Suprapubic skin (tissue), 4 donors: Measurements from ENCODE around the gene TXNL4A. TPM values are rescaled to one million over a fixed set of nuclear protein-coding genes. Genes with fewer than 3 reads are reported as not detected.

Experiments
- DNase-seq, 2 donors: peaks; one replicate each; pipeline ENCODE4 v3.0.0-alpha.2; 2019; ENCODE audit warnings: low spot score in 2 of 2
- H3K27ac ChIP-seq: fragments of 200-600 bp; sonication (generic); one replicate; pipeline ENCODE4 v1.5.1; 2019
- H3K27me3 ChIP-seq: fragments of 200-600 bp; sonication (generic); one replicate; pipeline ENCODE4 v1.5.1; 2019
- H3K36me3 ChIP-seq: fragments of 200-600 bp; sonication (generic); one replicate; pipeline ENCODE4 v1.5.1; 2019
- H3K4me1 ChIP-seq: fragments of 200-600 bp; sonication (generic); one replicate; pipeline ENCODE4 v1.5.1; 2019
- H3K4me3 ChIP-seq: fragments of 200-600 bp; sonication (generic); one replicate; pipeline ENCODE4 v1.5.1; 2019; ENCODE audit warnings: mild to moderate bottlenecking
- H3K9me3 ChIP-seq: fragments of 200-600 bp; sonication (generic); one replicate; pipeline ENCODE4 v1.5.1; 2019
- EP300 ChIP-seq: sonication (generic); formaldehyde crosslinking; IDR thresholded peaks from one replicate; pipeline ENCODE4 v1.6.1; 2017; ENCODE audit warnings: antibody characterized with exemption
- POLR2A ChIP-seq, 2 donors: fragments of 450-650 bp; IDR thresholded peaks; one replicate each; pipeline ENCODE4 v1.6.1; 2017; ENCODE audit warnings: antibody characterized with exemption in 2 of 2, mild to moderate bottlenecking in 2 of 2, moderate library complexity in 2 of 2
- POLR2AphosphoS5 ChIP-seq, 3 donors: sonication (generic); formaldehyde crosslinking; IDR thresholded peaks; one replicate each; pipeline ENCODE4 v1.6.1; 2017; ENCODE audit warnings: antibody characterized with exemption in 3 of 3
- WGBS: methylation state at CpG from one replicate; pipeline ENCODE4 v1.1.5; 2018; 5-methylcytosine and 5-hydroxymethylcytosine counted together
- total RNA-seq, 4 donors: library from RNA; depleted of rRNA; stranded (reverse); fragments of >200 nt; gene quantifications; one replicate each; pipeline ENCODE4 v1.1.0, GENCODE V29; 2016
- TF ChIP-seq, protein P1 (sequence below), 2 donors: fragments of 200-600 bp in 1 of 2; fragments of 450-650 bp in 1 of 2; sonication (generic) in 1 of 2; IDR thresholded peaks; one replicate each; pipeline ENCODE4 v1.5.1; 2016 to 2019; ENCODE audit warnings: antibody characterized with exemption in 2 of 2, mild to moderate bottlenecking in 1 of 2, moderate library complexity in 1 of 2

TXNL4A gene, protein sequence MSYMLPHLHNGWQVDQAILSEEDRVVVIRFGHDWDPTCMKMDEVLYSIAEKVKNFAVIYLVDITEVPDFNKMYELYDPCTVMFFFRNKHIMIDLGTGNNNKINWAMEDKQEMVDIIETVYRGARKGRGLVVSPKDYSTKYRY
- 10 to 100 TPM; 20.6 to 35.0 (median 24.6) TPM for total RNA-seq

DNA sequence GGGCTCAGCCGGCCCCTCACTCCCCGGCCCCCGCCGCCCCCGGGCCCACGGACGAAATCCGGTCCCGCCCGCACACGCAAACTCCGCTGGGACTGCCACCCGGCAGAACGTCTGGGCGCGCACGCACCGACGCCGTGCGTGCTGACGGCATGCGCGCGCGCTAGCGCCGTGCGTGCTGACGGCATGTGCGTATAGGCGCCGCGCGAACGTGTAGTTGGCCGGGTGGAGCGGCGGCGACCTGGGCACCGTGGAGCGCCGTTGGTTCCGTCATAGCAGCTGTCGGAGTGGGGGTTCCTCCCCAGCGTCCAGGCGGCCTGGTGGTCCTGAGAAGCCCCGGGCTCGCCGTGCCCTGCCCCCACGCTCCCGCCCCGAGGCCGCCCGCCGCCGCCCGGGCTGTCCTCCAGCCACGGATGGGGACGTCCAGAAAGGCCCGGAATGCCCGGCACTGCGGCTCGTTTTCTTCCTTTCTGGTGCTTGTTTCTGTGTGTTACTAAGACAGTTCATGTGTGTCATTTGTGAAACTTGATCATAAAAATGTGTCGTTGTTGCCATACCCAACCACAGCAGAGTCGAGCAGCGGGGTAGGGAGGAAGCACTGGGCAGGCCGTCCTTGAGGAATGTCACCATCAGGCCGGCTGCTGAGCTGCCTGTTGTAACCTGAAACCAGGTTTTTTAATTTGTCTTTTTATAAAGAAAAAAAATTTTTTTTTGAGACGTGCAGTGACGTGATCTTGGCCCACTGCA is at the start of gene TXNL4A:
Gene TXNL4A, minus strand, starts transcription at position 113 of the 744 bp plus-strand sequence. CDS start 171 bp downstream, outside the sequence.
- Histone ChIP-seq H3K27me3 (no peaks in the 10 kb centered on the region), H3K9me3 (no peaks in the 10 kb centered on the region), H3K4me1 (peaks cover 25% of the 10 kb centered on the region), H3K4me3 (peak within 1 kb of the TSS; percentile 98), H3K36me3 (no peaks in the 10 kb centered on the region), H3K27ac (peak within 1 kb of the TSS; percentile 94)
- peak; percentile 87 to 90 for DNase-seq
- 2% methylated on average over 16 of the region's 71 CpGs for WGBS
- TF ChIP-seq POLR2A (IDR thresholded peaks at IDR 0.05), result peak; percentile 57 to 84
- TF ChIP-seq POLR2AphosphoS5 (IDR thresholded peaks at IDR 0.05), result peak in 2 of 3 donors; percentile 71 to 81
- TF ChIP-seq EP300, result no peak

DNA sequence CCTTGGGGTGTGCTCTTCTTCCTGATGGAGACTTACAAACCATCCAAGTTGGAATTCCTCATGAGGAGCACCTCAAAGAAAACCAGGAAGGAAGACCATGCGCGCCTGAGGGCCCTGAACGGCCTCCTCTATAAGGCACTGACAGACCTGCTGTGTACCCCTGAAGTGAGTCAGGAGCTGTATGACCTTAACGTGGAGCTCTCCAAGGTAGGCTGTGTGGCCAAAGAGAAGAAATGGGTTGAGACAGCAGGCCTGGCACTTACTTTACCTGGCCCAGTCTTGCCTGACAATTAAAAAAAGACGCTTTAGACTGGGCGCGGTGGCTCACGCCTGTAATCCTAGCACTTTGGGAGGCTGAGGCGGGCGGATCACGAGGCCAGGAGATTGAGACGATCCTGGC is 48.9 kb upstream of the TXNL4A start:
- peaks cover 18% of the 10 kb centered on the region for H3K4me1 ChIP-seq
- DNase-seq, result no peak
- H3K36me3 ChIP-seq, result peaks cover 22% of the 10 kb centered on the region
- no peak overlapping the region for H3K4me3 ChIP-seq
- no peaks in the 10 kb centered on the region for H3K27me3 ChIP-seq
- H3K9me3 ChIP-seq, result no peaks in the 10 kb centered on the region
- 96% methylated on average over 12 of the region's 12 CpGs for WGBS
- H3K27ac ChIP-seq, result no peak overlapping the region
- TF ChIP-seq POLR2AphosphoS5 (IDR thresholded peaks at IDR 0.05), result no peak
- no peak for TF ChIP-seq POLR2A (IDR thresholded peaks at IDR 0.05)
- TF ChIP-seq EP300, result no peak
- TF ChIP-seq, protein P1, sequence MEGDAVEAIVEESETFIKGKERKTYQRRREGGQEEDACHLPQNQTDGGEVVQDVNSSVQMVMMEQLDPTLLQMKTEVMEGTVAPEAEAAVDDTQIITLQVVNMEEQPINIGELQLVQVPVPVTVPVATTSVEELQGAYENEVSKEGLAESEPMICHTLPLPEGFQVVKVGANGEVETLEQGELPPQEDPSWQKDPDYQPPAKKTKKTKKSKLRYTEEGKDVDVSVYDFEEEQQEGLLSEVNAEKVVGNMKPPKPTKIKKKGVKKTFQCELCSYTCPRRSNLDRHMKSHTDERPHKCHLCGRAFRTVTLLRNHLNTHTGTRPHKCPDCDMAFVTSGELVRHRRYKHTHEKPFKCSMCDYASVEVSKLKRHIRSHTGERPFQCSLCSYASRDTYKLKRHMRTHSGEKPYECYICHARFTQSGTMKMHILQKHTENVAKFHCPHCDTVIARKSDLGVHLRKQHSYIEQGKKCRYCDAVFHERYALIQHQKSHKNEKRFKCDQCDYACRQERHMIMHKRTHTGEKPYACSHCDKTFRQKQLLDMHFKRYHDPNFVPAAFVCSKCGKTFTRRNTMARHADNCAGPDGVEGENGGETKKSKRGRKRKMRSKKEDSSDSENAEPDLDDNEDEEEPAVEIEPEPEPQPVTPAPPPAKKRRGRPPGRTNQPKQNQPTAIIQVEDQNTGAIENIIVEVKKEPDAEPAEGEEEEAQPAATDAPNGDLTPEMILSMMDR (IDR thresholded peaks at IDR 0.05), result no peak

DNA sequence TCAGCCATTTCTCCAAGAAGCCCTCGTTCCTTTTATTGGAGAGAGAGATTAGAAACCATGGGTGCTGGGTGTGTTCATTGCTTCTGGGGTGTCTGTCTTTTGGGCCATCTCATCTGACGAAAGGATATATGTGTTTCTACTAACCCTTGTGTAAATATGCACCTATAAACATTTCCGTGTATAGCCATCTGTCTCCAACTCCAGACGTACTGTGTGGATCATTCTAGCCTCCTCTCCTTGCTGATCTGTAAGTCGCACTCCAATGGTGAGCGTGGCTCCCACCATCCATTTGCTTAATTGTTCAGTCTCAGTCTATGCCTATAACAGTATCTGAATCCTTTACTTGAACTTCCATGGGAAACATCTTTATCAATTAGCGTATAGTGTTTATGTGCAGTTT is 47.6 kb upstream of the TXNL4A start:
- Histone ChIP-seq H3K9me3 (no peaks in the 10 kb centered on the region), H3K27me3 (no peaks in the 10 kb centered on the region), H3K4me1 (peaks cover 18% of the 10 kb centered on the region), H3K4me3 (no peak overlapping the region), H3K36me3 (peaks cover 22% of the 10 kb centered on the region), H3K27ac (no peak overlapping the region)
- no peak for TF ChIP-seq EP300
- 96% methylated on average over 7 of the region's 7 CpGs for WGBS
- no peak for DNase-seq

DNA sequence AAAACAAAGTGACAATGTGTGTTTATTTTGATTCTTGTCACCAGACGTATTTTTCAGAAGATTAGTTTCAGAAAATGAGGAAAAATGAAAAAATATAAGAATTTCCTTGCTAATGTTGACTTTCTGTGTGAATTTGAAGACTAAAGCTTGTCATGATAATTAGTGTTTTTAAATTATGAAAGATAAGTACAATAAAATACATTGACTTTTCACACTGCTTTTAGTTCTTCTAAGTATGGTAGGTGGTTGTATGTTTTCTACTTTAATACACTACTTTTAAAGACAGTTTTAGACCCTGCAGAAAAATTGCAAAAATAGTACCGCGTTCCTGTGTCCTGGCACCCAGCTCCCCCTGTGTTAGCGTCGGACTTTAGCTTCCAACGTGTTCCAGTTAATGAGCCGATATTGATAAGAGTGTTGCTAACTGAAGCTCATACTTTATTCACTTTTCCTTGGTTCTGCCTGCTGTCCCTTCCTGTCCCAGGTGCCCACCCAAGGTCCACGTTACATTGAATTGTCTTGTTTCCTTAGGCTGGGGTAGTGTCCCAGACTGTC is 46.6 kb upstream of the TXNL4A start:
- H3K9me3 ChIP-seq, result no peaks in the 10 kb centered on the region

DNA sequence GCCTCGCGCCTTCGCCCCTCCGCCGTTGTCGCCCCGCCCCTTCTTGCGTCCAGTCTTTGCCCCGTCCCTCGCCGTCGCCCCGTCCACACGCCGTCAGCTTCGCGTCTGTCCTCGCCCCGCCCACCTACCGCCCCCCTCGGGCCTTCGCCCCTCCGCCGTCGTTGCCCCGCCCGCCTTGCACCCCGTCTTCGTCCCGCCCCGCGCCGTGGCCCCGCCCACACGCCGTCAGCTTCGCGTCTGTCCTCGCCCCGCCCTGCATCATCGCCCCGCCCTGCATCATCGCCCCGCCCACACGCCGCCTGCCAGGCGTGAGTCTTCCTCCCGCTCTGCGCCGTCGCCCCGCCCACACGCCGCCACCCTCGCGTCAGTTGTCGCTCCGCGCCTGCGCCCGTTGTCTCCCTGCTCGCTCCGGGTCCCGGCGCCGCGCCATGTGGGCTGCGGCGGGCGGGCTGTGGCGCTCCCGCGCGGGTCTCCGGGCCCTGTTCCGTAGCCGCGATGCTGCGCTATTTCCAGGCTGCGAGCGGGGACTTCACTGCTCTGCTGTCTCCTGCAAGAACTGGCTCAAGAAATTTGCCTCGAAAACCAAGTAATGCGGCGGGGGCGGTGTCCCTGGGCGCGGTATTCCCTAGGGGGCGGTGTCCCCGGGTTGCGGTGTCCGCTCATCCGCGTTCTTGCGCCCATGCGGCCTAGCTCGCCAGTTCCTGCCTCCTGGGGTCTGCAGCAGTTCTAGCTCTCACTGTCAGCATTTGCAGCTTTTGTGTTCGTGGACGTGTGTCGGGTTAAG is 45.9 kb upstream of the TXNL4A start, which contains the start of gene RBFA:
Gene RBFA, plus strand, starts transcription at position 367 of the 784 bp plus-strand sequence. Its CDS starts 62 bp downstream, at position 429.
- Histone ChIP-seq H3K27me3 (no peaks in the 10 kb centered on the region), H3K36me3 (peaks cover 19% of the 10 kb centered on the region), H3K4me3 (peak within 1 kb of the TSS; percentile 58), H3K9me3 (no peaks in the 10 kb centered on the region), H3K4me1 (peaks cover 18% of the 10 kb centered on the region), H3K27ac (peak within 1 kb of the TSS; percentile 95)
- DNase-seq, result peak; percentile 100
- WGBS, result under 1% methylated on average over 59 of the region's 99 CpGs
- TF ChIP-seq POLR2AphosphoS5 (IDR thresholded peaks at IDR 0.05) (peak; percentile 12 to 66 (median 46)), POLR2A (IDR thresholded peaks at IDR 0.05) (peak in 1 of 2 donors; percentile 27), EP300 (no peak)
- TF ChIP-seq, protein P1 (IDR thresholded peaks at IDR 0.05), result peak in 1 of 2 donors; percentile 27

More for the DNA sequence above, 46.6 kb upstream of the TXNL4A start:
- peak overlapping the region; percentile 58 for H3K4me3 ChIP-seq
- no peak for TF ChIP-seq POLR2A (IDR thresholded peaks at IDR 0.05)
- TF ChIP-seq POLR2AphosphoS5 (IDR thresholded peaks at IDR 0.05), result no peak
- TF ChIP-seq EP300, result no peak
- TF ChIP-seq, protein P1 (IDR thresholded peaks at IDR 0.05), result no peak
- peaks cover 22% of the 10 kb centered on the region for H3K36me3 ChIP-seq
- H3K4me1 ChIP-seq, result peaks cover 18% of the 10 kb centered on the region
- H3K27ac ChIP-seq, result peak overlapping the region; percentile 95
- H3K27me3 ChIP-seq, result no peaks in the 10 kb centered on the region
- DNase-seq, result no peak
- WGBS, result 9% methylated on average over 8 of the region's 8 CpGs
